ENCODE measurements around the gene PPP5C. TPM values are rescaled to one million over a fixed set of nuclear protein-coding genes. Genes with fewer than 3 reads are reported as not detected.

PPP5C gene
- total RNA-seq, 4 donors from 2014 or later, result 33.8 to 51.3 (median 43.2) TPM

DNA sequence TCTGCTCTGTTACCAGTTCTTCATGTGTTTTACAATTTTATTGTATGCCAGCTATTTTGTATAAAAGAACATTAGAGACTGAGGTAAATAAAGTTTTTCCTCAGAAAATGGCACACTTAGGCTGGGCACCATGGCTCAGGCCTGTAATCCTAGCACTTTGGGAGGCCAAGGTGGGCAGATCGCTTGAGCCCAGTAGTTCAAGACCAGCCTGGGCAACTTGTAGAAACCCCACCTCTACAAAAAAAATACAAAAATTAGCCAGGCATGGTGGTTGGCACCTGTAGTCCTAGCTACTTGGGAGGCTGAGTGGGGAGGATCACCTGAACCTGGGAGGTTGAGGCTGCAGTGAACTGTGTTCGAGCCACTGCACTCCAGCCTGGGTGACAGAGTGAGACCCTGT, 34.5 kb downstream of the PPP5C start:
- Histone ChIP-seq H3K4me3 (no peak overlapping the region), H3K27me3 (no peaks in the 10 kb centered on the region), H3K9me3 (no peaks in the 10 kb centered on the region), H3K27ac (no peak overlapping the region), H3K36me3 (peaks cover 19 to 97% (median 24%) of the 10 kb centered on the region in 3 donors), H3K4me1 (peaks cover 0 to 56% (median 3%) of the 10 kb centered on the region in 3 donors)
- 94 to 100% methylated on average over 2 of the region's 2 CpGs for WGBS, 2 donors
- intact Hi-C loops (cut with DNase I), result no loop called here
- no peak for TF ChIP-seq CTCF (IDR thresholded peaks at IDR 0.05)
- TF ChIP-seq POLR2A (IDR thresholded peaks at IDR 0.05), result no peak
- no peak for DNase-seq

- Histone ChIP-seq H3K4me1 (peaks cover 0 to 56% (median 3%) of the 10 kb centered on the region in 3 donors), H3K9me3 (no peaks in the 10 kb centered on the region), H3K36me3 (peaks cover 14 to 97% (median 22%) of the 10 kb centered on the region in 3 donors), H3K4me3 (no peak overlapping the region), H3K27ac (no peak overlapping the region), H3K27me3 (no peaks in the 10 kb centered on the region)
- intact Hi-C loops (cut with DNase I), result no loop called here
- no peak for DNase-seq
- WGBS, 2 donors, result 83 to 87% methylated on average over 7 to 13 of the region's 15 CpGs
- TF ChIP-seq POLR2A (IDR thresholded peaks at IDR 0.05), result no peak
- TF ChIP-seq CTCF (IDR thresholded peaks at IDR 0.05), result no peak
Measured at GRCh38 chr19:46381756-46382345, 35.0 kb downstream of the PPP5C start.

DNA sequence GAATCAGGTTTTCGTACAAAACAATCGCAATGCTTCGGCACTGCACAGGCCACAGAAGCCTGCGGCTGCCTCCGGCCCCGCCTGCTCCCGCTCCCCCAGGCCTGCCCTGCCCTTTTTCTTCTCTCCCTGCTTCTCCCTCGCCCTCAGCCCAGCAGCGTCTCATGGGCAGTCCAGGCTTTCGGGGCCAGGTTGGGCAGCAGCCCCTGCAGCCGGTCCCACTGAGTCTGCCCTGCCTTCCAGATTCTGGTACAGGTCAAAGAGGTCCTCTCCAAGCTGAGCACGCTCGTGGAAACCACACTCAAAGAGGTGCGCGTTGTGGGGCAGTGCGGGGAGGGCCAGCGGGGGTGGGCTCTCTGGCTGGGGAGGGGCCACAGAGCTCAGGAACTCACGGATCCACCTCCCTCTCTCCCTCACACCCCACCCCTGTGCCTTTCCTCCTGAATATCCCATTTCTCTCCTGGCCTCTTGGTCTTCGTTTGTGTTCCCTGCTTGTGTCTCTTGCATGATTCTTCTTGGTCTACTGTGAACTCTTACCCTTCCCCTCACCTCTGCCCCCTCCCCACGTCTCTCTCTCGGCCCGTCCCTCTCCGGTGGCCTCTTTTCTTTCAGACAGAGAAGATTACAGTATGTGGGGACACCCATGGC, 36.4 kb downstream of the PPP5C start:
- Histone ChIP-seq H3K4me3 (no peak overlapping the region), H3K27me3 (no peaks in the 10 kb centered on the region), H3K4me1 (peaks cover 0 to 45% (median 0%) of the 10 kb centered on the region in 3 donors), H3K36me3 (peaks cover 19 to 99% (median 23%) of the 10 kb centered on the region in 3 donors), H3K27ac (no peak overlapping the region), H3K9me3 (no peaks in the 10 kb centered on the region)
- no peak for TF ChIP-seq POLR2A (IDR thresholded peaks at IDR 0.05)
- WGBS, 2 donors, result 89 to 90% methylated on average over 14 to 21 of the region's 23 CpGs
- DNase-seq, result no peak
- intact Hi-C loops (cut with DNase I), result no loop called here

- H3K4me1 ChIP-seq, result peaks cover 0 to 40% (median 0%) of the 10 kb centered on the region in 3 donors
- H3K27ac ChIP-seq, result no peak overlapping the region
- TF ChIP-seq CTCF (IDR thresholded peaks at IDR 0.05), result no peak
- no peak for TF ChIP-seq POLR2A (IDR thresholded peaks at IDR 0.05)
- H3K36me3 ChIP-seq, result peaks cover 23 to 100% (median 24%) of the 10 kb centered on the region in 3 donors
- intact Hi-C loops (cut with DNase I), result no loop called here
- no peak for DNase-seq
- H3K9me3 ChIP-seq, result no peaks in the 10 kb centered on the region
- no peak overlapping the region for H3K4me3 ChIP-seq
- 70 to 79% methylated on average over 3 to 4 of the region's 7 CpGs for WGBS, 2 donors
- H3K27me3 ChIP-seq, result no peaks in the 10 kb centered on the region
Measured at GRCh38 chr19:46383846-46384245, 37.0 kb downstream of the PPP5C start.

- Histone ChIP-seq H3K36me3 (peaks cover 25 to 100% (median 25%) of the 10 kb centered on the region in 3 donors), H3K9me3 (no peaks in the 10 kb centered on the region), H3K27ac (no peak overlapping the region), H3K27me3 (no peaks in the 10 kb centered on the region), H3K4me3 (no peak overlapping the region), H3K4me1 (peaks cover 0 to 34% (median 0%) of the 10 kb centered on the region in 3 donors)
- 89 to 91% methylated on average over 3 to 7 of the region's 11 CpGs for WGBS, 2 donors
- DNase-seq, result no peak
- TF ChIP-seq POLR2A (IDR thresholded peaks at IDR 0.05) (no peak), CTCF (IDR thresholded peaks at IDR 0.05) (no peak)
- intact Hi-C loops (cut with DNase I), result no loop called here
Measured at GRCh38 chr19:46384396-46384795, 37.5 kb downstream of the PPP5C start.
